ENCODE results near the gene SCRG1.

SCRG1 gene

DNA sequence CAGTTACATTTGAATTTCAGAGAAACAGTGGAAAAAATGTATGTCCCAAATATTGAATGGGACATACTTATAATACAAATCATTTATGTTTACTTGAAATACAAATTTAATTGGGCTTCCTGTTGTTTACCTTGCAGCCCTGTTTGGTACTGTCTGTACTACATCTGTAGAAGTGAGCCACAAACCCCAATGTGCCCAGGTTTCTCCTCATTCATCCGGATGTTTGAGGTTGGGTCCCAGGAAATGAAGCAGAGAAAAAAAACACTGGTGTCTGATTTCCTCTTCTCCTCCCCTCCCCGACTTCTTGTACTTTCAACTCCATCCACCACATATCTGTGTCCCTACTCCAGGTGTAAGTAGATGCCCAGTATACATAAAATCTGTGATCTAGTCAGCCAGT, 27.1 kb upstream of the SCRG1 start:
- no peak for TF ChIP-seq CTCF (IDR thresholded peaks at IDR 0.05; ENCODE audit: unreplicated experiment in 3 of 3)
- Mint-ChIP-seq H3K27ac (no peak overlapping the region), H3K9me3 (peaks cover 2% of the 10 kb centered on the region), H3K4me1 (no peaks in the 10 kb centered on the region), H3K36me3 (ENCODE audit: low read depth) (peaks cover 3% of the 10 kb centered on the region), H3K4me3 (no peak overlapping the region), H3K27me3 (ENCODE audit: low read depth) (no peaks in the 10 kb centered on the region)

GRCh38 chr4:173424899-173425805, 26.2 kb upstream of the SCRG1 start:
- Mint-ChIP-seq H3K9me3 (peaks cover 2% of the 10 kb centered on the region), H3K4me1 (no peaks in the 10 kb centered on the region), H3K27ac (no peak overlapping the region), H3K4me3 (no peak overlapping the region), H3K27me3 (ENCODE audit: low read depth) (no peaks in the 10 kb centered on the region), H3K36me3 (ENCODE audit: low read depth) (peaks cover 3% of the 10 kb centered on the region)
- no peak for TF ChIP-seq CTCF (IDR thresholded peaks at IDR 0.05; ENCODE audit: unreplicated experiment in 3 of 3)

DNA sequence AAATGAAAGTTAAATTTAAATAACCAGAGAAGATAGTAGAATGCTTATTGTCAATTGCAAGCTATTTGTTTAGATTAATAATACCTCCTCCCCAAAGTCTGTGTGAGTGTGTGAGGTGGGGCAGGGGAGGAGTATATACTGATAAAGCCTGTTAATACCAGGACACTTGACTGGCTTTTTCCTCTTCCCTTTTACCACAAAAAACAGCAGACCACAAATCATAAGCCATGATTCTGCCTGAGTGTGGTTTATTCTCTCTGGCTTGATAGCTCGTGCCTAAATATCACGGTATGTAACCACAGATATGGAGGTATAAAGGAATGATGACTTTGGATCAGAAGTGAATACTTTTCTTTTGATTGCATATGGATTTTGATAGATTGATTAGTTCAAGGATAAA, 21.9 kb upstream of the SCRG1 start:
- Mint-ChIP-seq H3K27me3 (ENCODE audit: low read depth) (no peaks in the 10 kb centered on the region), H3K27ac (no peak overlapping the region), H3K36me3 (ENCODE audit: low read depth) (peaks cover 3% of the 10 kb centered on the region), H3K4me1 (no peaks in the 10 kb centered on the region), H3K9me3 (peaks cover 2% of the 10 kb centered on the region), H3K4me3 (no peak overlapping the region)
- TF ChIP-seq CTCF (IDR thresholded peaks at IDR 0.05; ENCODE audit: unreplicated experiment in 3 of 3): no peak

- Mint-ChIP-seq H3K36me3 (ENCODE audit: low read depth) (peaks cover 3% of the 10 kb centered on the region), H3K9me3 (peaks cover 2% of the 10 kb centered on the region), H3K27ac (no peak overlapping the region), H3K4me1 (no peaks in the 10 kb centered on the region), H3K27me3 (ENCODE audit: low read depth) (no peaks in the 10 kb centered on the region), H3K4me3 (no peak overlapping the region)
- TF ChIP-seq CTCF (IDR thresholded peaks at IDR 0.05; ENCODE audit: unreplicated experiment in 3 of 3): peak; percentile 50 to 69 (median 54)
Measured at GRCh38 chr4:173420324-173420752, 21.4 kb upstream of the SCRG1 start.

- H3K4me1 Mint-ChIP-seq: no peaks in the 10 kb centered on the region
- TF ChIP-seq CTCF (IDR thresholded peaks at IDR 0.05; ENCODE audit: unreplicated experiment in 3 of 3): no peak
- H3K36me3 Mint-ChIP-seq (ENCODE audit: low read depth): peaks cover under 1% of the 10 kb centered on the region
- H3K27me3 Mint-ChIP-seq (ENCODE audit: low read depth): no peaks in the 10 kb centered on the region
- H3K4me3 Mint-ChIP-seq: no peak overlapping the region
- no peak overlapping the region for H3K27ac Mint-ChIP-seq
- H3K9me3 Mint-ChIP-seq: peaks cover under 1% of the 10 kb centered on the region
Measured at GRCh38 chr4:173418639-173419038, 19.7 kb upstream of the SCRG1 start.

- H3K4me1 Mint-ChIP-seq: no peaks in the 10 kb centered on the region
- no peak overlapping the region for H3K27ac Mint-ChIP-seq
- TF ChIP-seq CTCF (IDR thresholded peaks at IDR 0.05; ENCODE audit: unreplicated experiment in 3 of 3): no peak
- no peaks in the 10 kb centered on the region for H3K9me3 Mint-ChIP-seq
- no peaks in the 10 kb centered on the region for H3K27me3 Mint-ChIP-seq (ENCODE audit: low read depth)
- H3K4me3 Mint-ChIP-seq: no peak overlapping the region
- H3K36me3 Mint-ChIP-seq (ENCODE audit: low read depth): no peaks in the 10 kb centered on the region
Measured at GRCh38 chr4:173417833-173418232, 18.9 kb upstream of the SCRG1 start.

Measured in nephron (organoid).